ENCODE results near the gene GPR161. TPM values are rescaled to one million over a fixed set of nuclear protein-coding genes. Genes with fewer than 3 reads are reported as not detected.

The GPR161 gene
- total and polyA plus RNA-seq, 2 of the 13 experiments (the other 11 are each of a cell fraction or from before 2014, with no cell fraction given) = 0.13 to 0.35 TPM

GRCh38 chr1:168064216-168064615 is 72.5 kb downstream of the GPR161 start (continued):
- TF ChIP-seq ZNF280B (CRISPR knock-in tag; IDR thresholded peaks at IDR 0.05; ENCODE audit: borderline replicate concordance) = no peak
- no peak for TF ChIP-seq ZNF549 (CRISPR knock-in tag; IDR thresholded peaks at IDR 0.05)
- TF ChIP-seq DR1 (CRISPR knock-in tag; IDR thresholded peaks at IDR 0.05) = no peak
- no peak for TF ChIP-seq PHB2 (IDR thresholded peaks at IDR 0.05; ENCODE audit: partially characterized antibody)
- no peak for TF ChIP-seq SYNCRIP (IDR thresholded peaks at IDR 0.05; ENCODE audit: insufficient read depth, low read depth, low read length)
- TF ChIP-seq ZNF792 (CRISPR knock-in tag; IDR thresholded peaks at IDR 0.05) = no peak
- TF ChIP-seq SP140L (CRISPR knock-in tag; IDR thresholded peaks at IDR 0.05; ENCODE audit: borderline replicate concordance) = no peak
- no peak for TF ChIP-seq POLR2AphosphoS2 (IDR thresholded peaks at IDR 0.05; ENCODE audit: low read depth, low read length)
- no peak for TF ChIP-seq PPARG (CRISPR knock-in tag; conservative IDR thresholded peaks at IDR 0.05)
- no peak for TF ChIP-seq ZBTB34 (CRISPR knock-in tag; IDR thresholded peaks at IDR 0.05)
- TF ChIP-seq GZF1 (CRISPR knock-in tag; IDR thresholded peaks at IDR 0.05) = no peak
- TF ChIP-seq ZFP36 (IDR thresholded peaks at IDR 0.05; ENCODE audit: borderline replicate concordance, low read depth, low read length, partially characterized antibody) = no peak
- no peak for TF ChIP-seq TOE1 (CRISPR knock-in tag; IDR thresholded peaks at IDR 0.05)
- TF ChIP-seq NBN (conservative IDR thresholded peaks at IDR 0.05) = no peak
